GM23338 (cell line): ENCODE data around the gene CABLES2. TPM values are rescaled to one million over a fixed set of nuclear protein-coding genes. Genes with fewer than 3 reads are reported as not detected.

ENCODE experiments used
- ATAC-seq: fragments of 200-7000 bp; cut with Tn5 transposase; 3 replicates; pipeline ENCODE4 v1.9.1; 2020
- DNase-seq: peaks from one replicate; pipeline ENCODE4 v3.0.0-alpha.2; 2015; ENCODE audit warnings: low spot score
- H2AFZ ChIP-seq: fragments of 200-600 bp; sonication (generic); 2 replicates; pipeline ENCODE4 v1.8.0; 2016; ENCODE audit warnings: antibody characterized with exemption, mild to moderate bottlenecking, moderate library complexity
- H3F3A ChIP-seq: fragments of 200-600 bp; sonication (generic); replicated peaks from 2 replicates; pipeline ENCODE4 v1.8.0; 2017; ENCODE audit warnings: antibody characterized with exemption, mixed run types, low read depth
- H3K27ac ChIP-seq: fragments of 200-600 bp; sonication (generic); 2 replicates; pipeline ENCODE4 v1.6.1; 2016; ENCODE audit warnings: low read depth
- H3K27me3 ChIP-seq: fragments of 200-600 bp; sonication (generic); 2 replicates; pipeline ENCODE4 v1.8.0; 2016; ENCODE audit warnings: mild to moderate bottlenecking, mixed run types, moderate library complexity; ENCODE audit not compliant: insufficient read depth
- H3K36me3 ChIP-seq: fragments of 200-600 bp; sonication (generic); 2 replicates; pipeline ENCODE4 v1.8.0; 2016; ENCODE audit warnings: mild to moderate bottlenecking; ENCODE audit not compliant: insufficient read depth
- H3K4me1 ChIP-seq: fragments of 200-600 bp; sonication (generic); 2 replicates; pipeline ENCODE4 v1.8.0; 2016; ENCODE audit warnings: mild to moderate bottlenecking, moderate library complexity; ENCODE audit not compliant: insufficient read depth
- H3K4me2 ChIP-seq: fragments of 200-600 bp; sonication (generic); 2 replicates; pipeline ENCODE4 v1.7.1; 2017; ENCODE audit warnings: mixed run types
- H3K4me3 ChIP-seq: fragments of 200-600 bp; sonication (generic); 2 replicates; pipeline ENCODE4 v1.6.1; 2016; ENCODE audit warnings: mixed run types
- H3K79me2 ChIP-seq: fragments of 200-600 bp; sonication (generic); replicated peaks from 2 replicates; pipeline ENCODE4 v1.8.0; 2017; ENCODE audit warnings: mild to moderate bottlenecking; ENCODE audit not compliant: insufficient read depth
- H3K9me2 ChIP-seq: fragments of 200-600 bp; sonication (generic); 2 replicates; pipeline ENCODE4 v1.8.0; 2017; ENCODE audit not compliant: insufficient read depth
- H4K20me1 ChIP-seq: fragments of 200-600 bp; sonication (generic); replicated peaks from 2 replicates; pipeline ENCODE4 v1.8.0; 2017; ENCODE audit warnings: mild to moderate bottlenecking; ENCODE audit not compliant: insufficient read depth
- H3K27ac Mint-ChIP-seq: 2 replicates; pipeline ENCODE4 v1.8.0; 2020; ENCODE audit warnings: inconsistent platforms, mild to moderate bottlenecking, moderate library complexity, mixed read lengths
- H3K27me3 Mint-ChIP-seq: 3 replicates; pipeline ENCODE4 v1.8.0; 2022; ENCODE audit warnings: low read depth, mild to moderate bottlenecking, moderate library complexity, mixed read lengths, inconsistent platforms; ENCODE audit not compliant: insufficient read depth, poor library complexity
- H3K36me3 Mint-ChIP-seq: 3 replicates; pipeline ENCODE4 v1.8.0; 2021; ENCODE audit warnings: low read depth, mild to moderate bottlenecking, inconsistent platforms, moderate library complexity, mixed read lengths
- H3K4me1 Mint-ChIP-seq: 3 replicates; pipeline ENCODE4 v1.8.0; 2020; ENCODE audit warnings: mild to moderate bottlenecking, inconsistent platforms, mixed read lengths
- H3K4me3 Mint-ChIP-seq: 3 replicates; pipeline ENCODE4 v1.8.0; 2021; ENCODE audit warnings: moderate library complexity, mild to moderate bottlenecking, inconsistent platforms, mixed read lengths
- H3K9me3 Mint-ChIP-seq: 3 replicates; pipeline ENCODE4 v1.8.0; 2020; ENCODE audit warnings: moderate library complexity, mild to moderate bottlenecking, inconsistent platforms, mixed read lengths
- CREB1 ChIP-seq: fragments of 250-450 bp; sonication (Bioruptor Pico); IDR thresholded peaks from 2 replicates; pipeline ENCODE4 v1.5.0; 2020; ENCODE audit warnings: low read depth, mild to moderate bottlenecking, moderate library complexity
- CTCF ChIP-seq, 2 experiments: fragments of 200-600 bp in 1 of 2; sonication (generic) in 1 of 2; conservative IDR thresholded peaks; 2 replicates each; pipeline versions ENCODE4 v1.5.1 to v1.6.1; 2016 to 2017; ENCODE audit warnings: antibody characterized with exemption in 2 of 2, low read depth in 2 of 2, mild to moderate bottlenecking in 2 of 2, moderate library complexity in 1 of 2
- EZH2 ChIP-seq: fragments of 200-600 bp; sonication (generic); IDR thresholded peaks from one replicate; pipeline ENCODE4 v1.8.0; 2017; ENCODE audit warnings: antibody characterized with exemption, mild to moderate bottlenecking, low read depth; ENCODE audit not compliant: unreplicated experiment
- EZH2phosphoT487 ChIP-seq: fragments of 200-600 bp; sonication (generic); IDR thresholded peaks from one replicate; pipeline ENCODE4 v1.8.1; 2018; ENCODE audit warnings: antibody characterized with exemption; ENCODE audit not compliant: unreplicated experiment
- NANOG ChIP-seq: IDR thresholded peaks from 2 replicates; pipeline ENCODE4 v1.6.1; 2016; ENCODE audit warnings: antibody characterized with exemption, borderline replicate concordance
- POLR2AphosphoS5 ChIP-seq: IDR thresholded peaks from 2 replicates; pipeline ENCODE4 v1.6.1; 2016; ENCODE audit warnings: antibody characterized with exemption, low read depth
- ZNF114 ChIP-seq: fragments of 250-450 bp; sonication (Bioruptor Pico); IDR thresholded peaks from 2 replicates; pipeline ENCODE4 v1.5.0; 2020; ENCODE audit warnings: mild to moderate bottlenecking, moderate library complexity
- ZNF331 ChIP-seq: fragments of 250-450 bp; sonication (Bioruptor Pico); IDR thresholded peaks from 2 replicates; pipeline ENCODE4 v1.5.0; 2020; ENCODE audit warnings: low read depth, mild to moderate bottlenecking, moderate library complexity
- ZNF462 ChIP-seq: fragments of 250-450 bp; sonication (Bioruptor Pico); IDR thresholded peaks from 2 replicates; pipeline ENCODE4 v1.5.0; 2020; ENCODE audit warnings: mild to moderate bottlenecking, moderate library complexity
- polyA plus RNA-seq: library from polyadenylated mRNA; unstranded; fragments of >200 nt; fragmentation: Nextera tagmentation; extraction: Ambion mirVana; gene quantifications from 2 replicates; pipeline ENCODE4 v1.2.1, GENCODE V29; 2016
- total RNA-seq: library from RNA; depleted of rRNA; stranded (reverse); fragments of >200 nt; shearing (Covaris generic); gene quantifications from 2 replicates; pipeline ENCODE4 v1.2.3, GENCODE V29; 2014
- TF ChIP-seq, protein P1 (sequence below): IDR thresholded peaks from 2 replicates; pipeline ENCODE4 v1.6.1; 2016; ENCODE audit warnings: antibody characterized with exemption
- TF ChIP-seq, protein P2 (sequence below): IDR thresholded peaks from one replicate; pipeline ENCODE4 v1.6.1; 2018; ENCODE audit warnings: antibody characterized with exemption; ENCODE audit not compliant: unreplicated experiment

The CABLES2 gene
- total and polyA plus RNA-seq, 2 experiments from 2014 or later: 4.3 to 12.7 TPM

DNA sequence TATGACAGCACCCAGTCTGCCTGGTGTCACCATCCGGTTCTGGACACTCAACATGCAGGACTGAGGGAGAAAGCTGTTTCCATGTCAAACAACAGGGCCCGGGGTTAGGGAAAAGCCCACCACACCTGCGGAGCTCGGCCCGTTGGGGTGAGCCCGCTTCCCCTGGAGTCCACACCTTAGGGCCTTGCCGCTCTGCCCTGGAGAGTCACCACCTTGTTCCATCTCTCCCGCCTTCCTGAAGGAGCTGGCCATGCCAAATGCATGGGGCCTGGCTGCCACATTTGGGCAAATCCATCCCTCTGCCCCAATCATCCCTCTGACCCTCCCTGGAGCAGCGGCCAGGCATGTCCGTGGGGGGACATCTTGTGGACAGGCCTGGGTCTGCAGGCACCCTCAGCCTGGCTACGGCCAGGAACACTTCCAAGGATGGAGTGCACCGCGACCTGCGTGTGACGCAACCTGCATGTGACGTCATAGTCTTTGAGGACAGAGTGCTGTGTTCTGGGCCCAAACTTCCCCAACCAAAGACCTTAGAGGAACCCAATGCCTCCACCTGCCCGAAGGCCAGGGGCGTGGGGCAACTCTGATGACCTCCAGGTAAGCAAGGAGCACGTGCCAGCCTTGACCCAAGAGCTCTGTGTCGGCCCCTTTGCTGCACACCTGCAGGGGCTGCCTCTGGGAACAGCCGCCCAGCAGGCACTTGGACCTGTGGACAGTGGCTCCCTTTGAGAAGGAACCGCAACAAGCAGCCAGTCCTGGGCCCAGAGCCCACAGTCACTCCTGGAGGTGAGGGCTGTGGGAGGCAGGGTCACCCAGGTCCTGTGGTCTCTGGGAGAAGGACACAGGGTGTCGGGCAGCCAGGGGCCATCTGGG, 1.7 kb downstream of the CABLES2 start:
- Histone ChIP-seq H3K4me2 (peak overlapping the region; percentile 82; the same call in 1 of the 2 replicates), H3K4me1 (no peaks in the 10 kb centered on the region; the same call in 1 of the 2 replicates), H4K20me1 (no peaks in the 10 kb centered on the region; the same call in 1 of the 2 replicates), H3K27ac (no peak overlapping the region), H2AFZ (no peak overlapping the region), H3K4me3 (peak overlapping the region; percentile 62; the same call in 1 of the 2 replicates), H3K9me2 (no peaks in the 10 kb centered on the region), H3K36me3 (no peaks in the 10 kb centered on the region), H3K27me3 (no peaks in the 10 kb centered on the region), H3K79me2 (no peaks in the 10 kb centered on the region), H3F3A (no peaks in the 10 kb centered on the region)
- Mint-ChIP-seq H3K27ac (no peak overlapping the region), H3K4me3 (peak overlapping the region; percentile 72), H3K9me3 (no peaks in the 10 kb centered on the region), H3K4me1 (peaks cover 17% of the 10 kb centered on the region), H3K27me3 (peaks cover 15% of the 10 kb centered on the region), H3K36me3 (peaks cover 5% of the 10 kb centered on the region; the same call in 1 of the 3 replicates)
- TF ChIP-seq, protein P1, sequence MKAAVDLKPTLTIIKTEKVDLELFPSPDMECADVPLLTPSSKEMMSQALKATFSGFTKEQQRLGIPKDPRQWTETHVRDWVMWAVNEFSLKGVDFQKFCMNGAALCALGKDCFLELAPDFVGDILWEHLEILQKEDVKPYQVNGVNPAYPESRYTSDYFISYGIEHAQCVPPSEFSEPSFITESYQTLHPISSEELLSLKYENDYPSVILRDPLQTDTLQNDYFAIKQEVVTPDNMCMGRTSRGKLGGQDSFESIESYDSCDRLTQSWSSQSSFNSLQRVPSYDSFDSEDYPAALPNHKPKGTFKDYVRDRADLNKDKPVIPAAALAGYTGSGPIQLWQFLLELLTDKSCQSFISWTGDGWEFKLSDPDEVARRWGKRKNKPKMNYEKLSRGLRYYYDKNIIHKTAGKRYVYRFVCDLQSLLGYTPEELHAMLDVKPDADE: no peak
- TF ChIP-seq ZNF331 (CRISPR knock-in tag) (no peak), ZNF114 (CRISPR knock-in tag) (no peak), NANOG (no peak), EZH2phosphoT487 (no peak), ZNF462 (no peak), CREB1 (CRISPR knock-in tag) (peak; percentile 53; the same call in 1 of the 2 replicates), CTCF (conservative IDR thresholded peaks at IDR 0.05; ENCODE audit: low read depth in 2 of 2) (peak; percentile 57 to 82), POLR2AphosphoS5 (no peak), EZH2 (no peak)
- TF ChIP-seq, protein P2, sequence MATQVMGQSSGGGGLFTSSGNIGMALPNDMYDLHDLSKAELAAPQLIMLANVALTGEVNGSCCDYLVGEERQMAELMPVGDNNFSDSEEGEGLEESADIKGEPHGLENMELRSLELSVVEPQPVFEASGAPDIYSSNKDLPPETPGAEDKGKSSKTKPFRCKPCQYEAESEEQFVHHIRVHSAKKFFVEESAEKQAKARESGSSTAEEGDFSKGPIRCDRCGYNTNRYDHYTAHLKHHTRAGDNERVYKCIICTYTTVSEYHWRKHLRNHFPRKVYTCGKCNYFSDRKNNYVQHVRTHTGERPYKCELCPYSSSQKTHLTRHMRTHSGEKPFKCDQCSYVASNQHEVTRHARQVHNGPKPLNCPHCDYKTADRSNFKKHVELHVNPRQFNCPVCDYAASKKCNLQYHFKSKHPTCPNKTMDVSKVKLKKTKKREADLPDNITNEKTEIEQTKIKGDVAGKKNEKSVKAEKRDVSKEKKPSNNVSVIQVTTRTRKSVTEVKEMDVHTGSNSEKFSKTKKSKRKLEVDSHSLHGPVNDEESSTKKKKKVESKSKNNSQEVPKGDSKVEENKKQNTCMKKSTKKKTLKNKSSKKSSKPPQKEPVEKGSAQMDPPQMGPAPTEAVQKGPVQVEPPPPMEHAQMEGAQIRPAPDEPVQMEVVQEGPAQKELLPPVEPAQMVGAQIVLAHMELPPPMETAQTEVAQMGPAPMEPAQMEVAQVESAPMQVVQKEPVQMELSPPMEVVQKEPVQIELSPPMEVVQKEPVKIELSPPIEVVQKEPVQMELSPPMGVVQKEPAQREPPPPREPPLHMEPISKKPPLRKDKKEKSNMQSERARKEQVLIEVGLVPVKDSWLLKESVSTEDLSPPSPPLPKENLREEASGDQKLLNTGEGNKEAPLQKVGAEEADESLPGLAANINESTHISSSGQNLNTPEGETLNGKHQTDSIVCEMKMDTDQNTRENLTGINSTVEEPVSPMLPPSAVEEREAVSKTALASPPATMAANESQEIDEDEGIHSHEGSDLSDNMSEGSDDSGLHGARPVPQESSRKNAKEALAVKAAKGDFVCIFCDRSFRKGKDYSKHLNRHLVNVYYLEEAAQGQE: no peak
- DNase-seq: peak; percentile 76
- ATAC-seq: peak; percentile 43
